HG02870 (cell line): ENCODE results near the gene OR2W3.

Experiments used
- ATAC-seq: cut with Tn5 transposase; IDR thresholded peaks from one replicate; pipeline ENCODE4 v1.9.1; 2021; ENCODE audit warnings: mild to moderate bottlenecking, moderate library complexity; ENCODE audit not compliant: unreplicated experiment

OR2W3 gene

DNA sequence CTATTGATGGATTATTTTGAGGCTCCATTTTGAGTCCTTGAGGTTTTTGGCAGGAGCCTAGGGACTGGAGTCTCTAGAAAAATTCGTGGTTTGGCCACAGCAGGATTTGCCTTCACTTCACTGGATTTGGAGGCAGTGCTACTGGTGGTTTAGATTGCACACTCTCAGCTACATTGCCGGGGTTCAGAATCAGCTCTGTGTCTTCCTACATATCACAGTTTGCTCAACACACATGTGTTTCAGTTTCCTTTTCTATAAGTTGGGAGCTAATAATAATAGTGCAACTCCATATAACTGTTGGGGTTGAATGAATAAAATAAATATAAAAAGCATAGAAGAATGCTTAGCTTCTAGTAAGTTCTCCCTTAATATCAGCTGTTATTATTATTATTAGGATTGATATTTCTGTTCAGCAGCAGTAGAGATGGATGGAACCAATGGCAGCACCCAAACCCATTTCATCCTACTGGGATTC lies at the start of gene OR2W3:
OR2W3 (plus strand) TSS at position 425 of the 475 bp plus-strand sequence; CDS start at position 425, 0 bp downstream.
- ATAC-seq = no peak

DNA sequence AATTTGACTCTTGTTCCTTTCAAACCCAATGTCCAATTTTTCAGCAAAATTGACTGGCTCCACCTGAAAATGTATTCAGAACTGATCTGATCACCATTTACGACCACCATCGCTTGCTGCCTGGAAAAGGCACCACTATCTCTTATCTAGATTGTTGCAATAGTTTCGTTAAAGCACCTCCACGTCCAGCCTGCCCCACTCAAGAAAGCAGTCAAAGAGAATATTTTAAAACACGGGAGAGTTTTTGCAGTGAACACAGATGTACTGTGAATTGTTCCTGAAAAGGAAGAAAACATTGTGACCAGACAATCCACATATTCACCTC lies 49.7 kb upstream of the OR2W3 start:
- no peak for ATAC-seq

DNA sequence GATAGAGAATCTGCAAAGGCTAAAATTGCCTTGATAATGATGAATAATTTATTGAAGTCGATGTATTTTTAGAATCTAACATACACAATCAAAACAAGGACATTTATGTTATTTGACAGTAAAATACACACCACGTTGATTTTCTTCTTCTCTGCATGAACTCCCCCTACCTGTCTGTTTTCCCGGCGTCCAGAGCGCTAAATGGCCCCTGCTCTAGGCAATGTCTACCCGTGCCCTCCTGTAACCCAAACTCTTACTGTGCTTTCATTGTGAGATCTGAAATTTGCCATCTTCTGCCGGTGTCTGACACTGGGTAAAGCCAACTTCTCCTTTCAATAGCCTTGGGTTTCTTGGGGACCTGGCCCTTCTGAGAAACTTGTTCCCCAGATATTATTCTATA lies 47.0 kb upstream of the OR2W3 start:
- no peak for ATAC-seq

DNA sequence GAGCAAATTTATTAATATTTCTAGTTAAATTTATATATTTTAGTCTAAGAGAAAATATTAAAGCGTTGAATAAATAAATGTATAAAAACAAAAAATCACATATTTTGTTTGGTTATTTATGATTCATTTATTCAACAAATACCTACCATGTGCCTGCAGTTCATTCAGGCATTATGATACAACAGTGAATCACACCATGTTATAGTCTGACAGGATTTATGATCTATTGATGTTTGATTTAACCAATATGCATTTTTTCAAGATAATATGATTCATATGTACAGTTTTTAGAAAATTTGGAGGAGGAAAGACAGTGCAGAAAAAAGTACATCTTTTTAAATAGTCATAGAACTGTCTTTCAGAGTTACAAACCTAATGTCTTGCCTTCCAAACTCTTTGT lies 45.8 kb upstream of the OR2W3 start:
- no peak for ATAC-seq

DNA sequence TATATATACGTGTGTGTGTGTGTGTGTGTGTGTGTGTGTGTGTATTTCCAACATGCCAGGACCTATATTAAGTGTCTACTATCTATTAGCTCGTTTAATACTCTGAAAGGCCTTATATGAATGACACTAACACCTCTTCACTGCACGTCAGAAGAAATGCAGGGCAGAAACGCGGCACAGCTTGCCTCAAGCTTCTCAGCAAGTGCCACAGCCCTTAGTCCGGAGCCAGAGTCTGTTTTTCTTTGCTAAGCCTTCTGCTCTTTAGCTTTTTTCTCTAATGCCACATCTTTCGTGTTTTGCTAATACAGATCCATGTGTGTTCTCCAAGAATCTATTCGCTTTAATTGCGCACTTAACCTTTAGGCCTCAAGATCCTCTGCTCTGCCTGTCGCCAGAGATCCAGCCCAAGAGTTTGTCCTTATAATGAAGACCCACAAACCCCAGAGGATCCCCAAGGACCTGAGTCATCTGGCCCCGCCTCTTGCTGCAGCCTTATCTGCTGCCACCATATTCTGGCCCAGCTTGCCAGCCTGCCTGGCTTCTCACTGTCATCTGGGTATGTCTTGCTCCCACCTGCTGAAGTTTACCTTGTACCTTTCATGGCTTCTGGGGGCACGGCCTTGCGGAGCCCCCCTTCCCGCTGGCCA lies 40.4 kb upstream of the OR2W3 start:
- ATAC-seq = no peak

DNA sequence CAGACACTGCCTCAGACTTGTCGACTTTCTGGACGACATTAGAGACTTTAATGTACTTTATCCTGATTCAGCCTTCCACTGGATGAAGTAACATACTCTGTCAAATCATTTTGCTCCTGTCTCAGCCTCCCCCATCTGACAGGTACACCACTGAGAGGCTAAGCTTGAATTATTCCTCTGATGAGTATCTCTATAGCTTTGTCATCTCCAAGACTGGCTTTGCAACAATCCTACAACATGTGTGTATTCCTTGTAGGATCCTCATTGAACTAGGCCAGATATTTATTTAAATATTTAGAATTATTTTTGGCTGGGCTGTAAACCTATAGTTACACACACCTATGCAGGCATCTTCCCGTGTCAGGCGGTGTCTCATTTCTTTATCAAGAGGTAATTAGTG lies 39.5 kb upstream of the OR2W3 start:
- no peak for ATAC-seq

DNA sequence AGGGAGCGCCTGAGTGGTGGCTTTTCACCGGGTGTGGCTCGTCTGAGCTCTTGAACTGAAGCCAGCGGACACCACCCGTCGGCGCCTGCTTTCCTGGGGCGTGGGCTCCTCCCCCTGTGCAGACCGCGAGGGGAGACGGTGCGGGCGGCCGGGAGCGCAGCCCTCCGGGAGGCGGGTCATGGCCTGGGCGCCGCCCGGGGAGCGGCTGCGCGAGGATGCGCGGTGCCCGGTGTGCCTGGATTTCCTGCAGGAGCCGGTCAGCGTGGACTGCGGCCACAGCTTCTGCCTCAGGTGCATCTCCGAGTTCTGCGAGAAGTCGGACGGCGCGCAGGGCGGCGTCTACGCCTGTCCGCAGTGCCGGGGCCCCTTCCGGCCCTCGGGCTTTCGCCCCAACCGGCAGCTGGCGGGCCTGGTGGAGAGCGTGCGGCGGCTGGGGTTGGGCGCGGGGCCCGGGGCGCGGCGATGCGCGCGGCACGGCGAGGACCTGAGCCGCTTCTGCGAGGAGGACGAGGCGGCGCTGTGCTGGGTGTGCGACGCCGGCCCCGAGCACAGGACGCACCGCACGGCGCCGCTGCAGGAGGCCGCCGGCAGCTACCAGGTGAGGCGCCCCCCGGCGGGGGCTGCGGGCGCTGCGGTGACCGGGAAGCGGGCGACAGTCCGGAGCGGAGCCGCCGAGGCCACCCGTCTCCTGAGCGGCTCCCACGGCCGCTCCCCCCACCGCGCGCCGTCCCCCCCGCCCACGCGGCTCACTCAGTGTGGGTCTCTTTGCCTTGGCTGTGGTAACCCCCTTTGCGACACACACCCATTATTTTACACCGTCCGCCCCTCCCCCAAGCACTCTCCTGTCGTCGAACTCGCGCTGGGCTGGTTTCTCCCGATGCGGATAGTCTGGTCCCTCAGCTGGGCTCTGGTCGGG lies 38.1 kb upstream of the OR2W3 start, which contains the start of gene TRIM58:
TRIM58 (plus strand) TSS at position 119 of the 916 bp plus-strand sequence; CDS start at position 179, 60 bp downstream.
- ATAC-seq = peak; percentile 38

DNA sequence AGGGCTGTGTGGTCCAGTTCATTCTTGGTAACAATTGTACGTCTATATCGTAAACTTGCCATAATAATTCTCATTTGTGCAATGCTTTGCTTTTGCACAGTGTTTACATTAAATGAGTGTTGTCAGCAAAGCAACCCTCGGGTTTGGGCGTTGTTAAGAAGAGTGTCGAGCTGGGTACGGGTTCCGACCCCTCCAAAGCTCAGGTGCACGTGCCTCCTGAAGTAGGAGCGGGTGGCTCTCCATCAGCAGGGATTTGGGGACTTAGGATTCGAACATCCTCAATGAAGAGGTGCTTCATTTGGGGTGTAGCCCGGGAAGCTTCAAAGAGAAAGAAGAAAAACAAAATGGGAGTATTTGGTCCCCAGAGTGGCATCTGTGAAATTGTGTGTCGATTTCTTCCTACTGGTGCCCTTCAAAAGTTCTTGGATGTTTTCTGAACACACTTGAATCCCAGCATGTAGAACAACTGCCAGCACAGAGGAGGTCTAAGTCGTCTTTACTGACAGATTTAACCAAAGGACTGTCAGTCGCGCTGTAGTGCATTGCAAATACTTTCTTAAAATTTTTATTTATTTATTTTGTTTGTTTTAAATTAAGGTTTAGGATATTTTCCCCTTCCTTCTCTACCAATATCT lies 37.3 kb upstream of the OR2W3 start:
- ATAC-seq = no peak

DNA sequence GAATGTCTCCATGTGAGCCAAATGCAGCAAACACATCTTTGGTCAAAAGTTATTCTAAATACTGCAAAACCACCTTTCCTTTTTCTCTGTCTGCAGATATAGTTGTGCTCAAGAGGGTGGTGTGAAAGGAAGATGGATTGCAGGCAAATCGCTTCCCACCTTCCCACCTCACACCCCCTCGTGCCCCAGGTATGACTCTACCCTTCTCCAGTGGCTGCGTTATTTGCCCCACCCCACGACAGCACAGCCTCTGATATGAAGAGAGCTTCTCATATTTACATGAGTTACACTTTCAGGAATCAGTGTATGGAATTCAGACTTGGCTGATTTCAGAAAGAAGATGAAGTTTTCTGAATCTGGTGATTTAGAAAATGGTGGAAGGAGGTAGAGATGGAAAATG lies 32.6 kb upstream of the OR2W3 start:
- ATAC-seq = no peak

DNA sequence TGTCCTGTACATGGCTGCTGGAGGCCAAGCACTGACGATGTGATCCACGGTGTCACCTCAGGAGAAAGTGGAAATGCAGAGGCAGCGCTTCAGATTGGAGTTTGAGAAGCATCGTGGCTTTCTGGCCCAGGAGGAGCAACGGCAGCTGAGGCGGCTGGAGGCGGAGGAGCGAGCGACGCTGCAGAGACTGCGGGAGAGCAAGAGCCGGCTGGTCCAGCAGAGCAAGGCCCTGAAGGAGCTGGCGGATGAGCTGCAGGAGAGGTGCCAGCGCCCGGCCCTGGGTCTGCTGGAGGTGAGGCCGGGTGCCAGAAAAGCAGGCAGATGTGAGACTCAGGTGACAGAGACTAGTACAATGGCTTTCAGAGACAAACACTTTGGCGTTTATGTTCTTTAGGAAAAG lies 30.7 kb upstream of the OR2W3 start:
- ATAC-seq = no peak

DNA sequence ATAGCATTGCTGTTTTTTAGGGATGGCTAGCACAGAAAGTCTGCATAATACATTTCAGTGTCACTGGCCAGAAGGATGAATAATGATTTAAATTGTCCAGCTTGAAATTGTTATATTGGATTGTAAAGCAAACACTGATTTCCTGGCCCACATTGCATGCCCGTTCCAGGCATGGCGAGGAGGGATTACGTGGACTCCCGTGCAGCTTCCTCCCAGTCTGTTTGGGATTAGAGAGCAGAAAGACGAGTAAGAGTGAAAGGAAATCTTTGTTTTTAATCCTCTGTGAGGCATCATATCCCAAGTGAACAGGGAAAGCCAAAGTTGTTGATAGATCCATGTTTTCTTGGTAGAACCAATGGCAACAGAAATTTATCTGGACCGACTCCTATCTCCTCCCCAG lies 30.0 kb upstream of the OR2W3 start:
- ATAC-seq = no peak

DNA sequence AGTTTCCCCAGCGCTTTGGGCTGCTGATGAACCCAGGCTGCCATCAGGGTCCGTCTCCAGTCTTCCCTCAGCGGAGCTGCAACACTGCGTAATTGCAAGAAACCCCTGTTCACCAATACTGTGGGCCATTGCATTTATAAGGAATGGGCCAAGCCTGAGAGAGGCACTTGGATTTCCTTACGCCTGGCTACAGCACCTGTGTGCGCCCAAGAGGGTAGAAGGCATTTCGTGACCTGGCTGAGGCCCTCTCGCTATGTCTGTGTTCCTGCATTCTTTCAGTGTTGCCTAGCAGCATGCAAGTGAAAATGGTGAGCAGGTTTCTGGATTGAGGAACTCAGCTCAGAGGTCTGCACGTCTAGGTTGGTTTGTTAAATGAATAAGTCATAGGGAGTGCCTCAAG lies 12.0 kb upstream of the OR2W3 start:
- no peak for ATAC-seq

DNA sequence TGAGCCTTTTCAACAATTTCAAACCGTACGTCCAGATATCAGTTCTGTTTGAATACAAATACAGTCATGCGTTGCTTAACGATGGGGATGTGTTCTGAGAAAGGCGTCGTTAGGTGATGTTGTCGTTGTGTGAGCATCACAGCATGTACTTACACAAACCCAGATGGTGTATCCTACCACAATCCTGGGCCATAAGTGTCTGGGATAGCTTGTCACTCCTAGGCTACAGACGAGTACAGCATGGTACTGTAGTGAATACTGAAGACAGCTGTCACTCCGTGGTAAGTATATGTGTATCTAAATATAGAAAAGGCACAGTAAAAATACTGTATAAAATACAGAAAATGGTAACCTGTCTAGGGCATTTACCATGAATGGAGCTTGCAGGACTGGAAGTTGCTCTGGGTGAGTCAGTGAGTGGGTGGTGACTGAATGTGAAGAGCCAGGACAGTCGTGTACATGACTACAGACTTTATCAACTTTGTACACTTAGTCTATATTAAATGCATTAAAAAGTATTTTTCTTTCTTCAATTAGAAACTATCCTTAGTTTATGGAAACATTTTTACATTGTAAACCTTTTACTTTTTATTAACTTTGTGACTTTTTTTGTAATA lies 10.5 kb upstream of the OR2W3 start:
- ATAC-seq = no peak

DNA sequence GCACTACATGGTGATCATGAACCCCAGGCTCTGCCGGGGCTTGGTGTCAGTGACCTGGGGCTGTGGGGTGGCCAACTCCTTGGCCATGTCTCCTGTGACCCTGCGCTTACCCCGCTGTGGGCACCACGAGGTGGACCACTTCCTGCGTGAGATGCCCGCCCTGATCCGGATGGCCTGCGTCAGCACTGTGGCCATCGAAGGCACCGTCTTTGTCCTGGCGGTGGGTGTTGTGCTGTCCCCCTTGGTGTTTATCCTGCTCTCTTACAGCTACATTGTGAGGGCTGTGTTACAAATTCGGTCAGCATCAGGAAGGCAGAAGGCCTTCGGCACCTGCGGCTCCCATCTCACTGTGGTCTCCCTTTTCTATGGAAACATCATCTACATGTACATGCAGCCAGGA lies 589 bp downstream of the OR2W3 start:
- ATAC-seq = no peak

DNA sequence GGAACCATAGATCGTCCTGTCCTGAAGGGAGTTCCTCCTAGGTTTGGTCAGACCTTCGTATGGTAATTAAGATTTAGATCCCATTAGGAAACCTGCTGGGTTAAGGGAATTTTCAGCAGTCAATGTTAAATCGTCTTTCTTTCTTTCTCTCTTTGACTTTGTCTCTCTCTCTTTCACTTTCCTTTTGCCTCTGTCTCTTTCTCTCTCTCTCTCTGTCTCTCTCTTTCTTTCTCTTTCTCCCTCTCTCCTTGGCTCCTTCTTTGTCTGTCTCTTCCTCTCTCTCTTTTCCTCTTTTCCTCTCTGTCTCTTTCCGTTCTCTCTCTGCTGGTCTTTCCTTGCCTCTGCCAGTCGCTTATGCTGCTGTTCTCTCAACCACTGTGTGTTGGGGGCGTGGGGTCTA lies 8.7 kb downstream of the OR2W3 start:
- no peak for ATAC-seq

DNA sequence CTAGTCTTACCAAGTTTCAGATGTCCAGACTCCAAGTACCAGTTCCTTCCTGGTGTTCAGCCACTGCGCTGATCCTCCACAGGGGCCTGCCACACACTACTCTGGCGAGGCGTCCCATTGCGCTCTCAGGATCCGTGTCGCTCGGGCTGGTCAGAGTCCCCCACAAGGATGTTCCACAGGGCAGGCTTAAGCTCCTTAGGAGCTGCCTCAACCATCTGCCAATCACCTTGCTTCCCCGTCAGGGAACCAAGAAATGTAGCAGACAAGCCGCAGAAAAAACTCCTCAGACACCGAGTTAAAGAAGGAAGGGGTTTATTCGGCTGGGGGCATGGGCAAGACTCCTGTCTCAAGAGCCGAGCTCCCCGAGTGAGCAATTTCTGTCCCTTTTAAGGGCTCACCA lies 9.8 kb downstream of the OR2W3 start:
- no peak for ATAC-seq

DNA sequence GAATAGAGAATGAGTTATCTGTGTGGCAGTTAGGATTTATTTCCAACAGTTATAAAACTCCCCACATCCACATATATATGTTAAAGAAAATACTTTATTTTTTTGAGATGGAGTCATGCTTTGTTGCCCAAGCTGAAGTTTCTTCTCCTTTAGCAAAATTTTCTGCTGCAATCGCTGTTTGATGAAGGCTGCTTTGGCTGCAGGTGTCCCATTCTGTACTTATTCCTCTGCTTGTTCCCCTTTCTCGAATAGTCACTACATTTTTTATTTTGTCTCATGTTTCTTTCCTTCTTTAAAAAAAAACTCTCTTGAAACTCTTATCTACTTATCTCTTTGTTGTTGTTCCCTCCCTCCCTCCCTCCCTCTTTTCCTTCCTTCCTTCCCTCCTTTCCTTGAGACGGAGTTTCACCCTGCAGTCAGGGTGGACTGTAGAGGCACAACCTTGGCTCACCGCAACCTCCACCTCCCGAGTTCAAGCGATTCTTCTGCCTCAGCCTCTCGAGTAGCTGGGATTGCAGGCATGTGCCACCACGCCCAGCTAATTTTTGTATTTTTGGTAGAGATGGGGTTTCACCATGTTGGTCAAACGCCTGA lies 10.6 kb downstream of the OR2W3 start:
- no peak for ATAC-seq

DNA sequence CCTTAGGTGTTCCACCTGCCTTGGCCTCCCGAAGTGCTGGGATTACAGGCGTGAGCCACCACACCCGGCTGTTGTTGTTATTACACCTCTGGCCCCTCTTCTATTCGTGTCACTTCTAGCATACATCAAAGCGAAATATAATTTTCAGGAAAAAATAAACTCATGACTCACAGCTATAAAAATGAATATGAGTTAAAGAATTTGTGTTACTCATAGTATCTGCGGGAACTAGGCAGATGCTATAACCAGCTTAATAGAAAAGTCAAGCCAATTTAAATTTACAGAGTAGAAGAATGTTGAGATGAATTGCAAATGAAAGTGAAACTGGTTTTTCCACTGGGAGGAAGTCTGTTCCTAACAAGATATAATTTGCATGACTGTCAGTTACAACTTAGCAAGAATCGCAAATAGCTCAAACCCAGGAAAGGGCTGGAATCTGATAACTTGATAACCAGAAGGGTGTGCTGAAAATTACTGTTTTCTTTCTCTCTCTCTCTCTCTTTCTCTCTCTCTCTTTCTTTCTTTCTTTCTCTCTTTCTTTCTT lies 11.2 kb downstream of the OR2W3 start:
- no peak for ATAC-seq

DNA sequence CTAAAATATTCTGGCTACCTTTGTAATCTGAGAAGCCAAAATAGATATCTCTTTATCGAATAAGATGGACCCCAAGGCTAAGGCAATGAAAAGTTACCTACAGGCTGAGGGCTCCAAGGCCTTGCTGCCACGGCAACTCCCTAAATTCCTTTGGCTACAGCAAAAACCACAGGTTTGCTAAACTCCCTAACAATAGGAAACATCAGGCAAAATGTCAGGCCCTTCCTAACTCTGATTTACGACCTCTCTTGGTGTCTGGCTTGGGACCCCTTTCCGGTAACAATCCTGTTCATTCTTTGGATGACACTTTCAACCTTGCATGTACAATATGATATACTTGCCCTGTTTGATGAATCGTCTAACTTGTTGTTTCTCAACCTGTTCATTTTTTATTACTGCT lies 13.4 kb downstream of the OR2W3 start:
- ATAC-seq = no peak

DNA sequence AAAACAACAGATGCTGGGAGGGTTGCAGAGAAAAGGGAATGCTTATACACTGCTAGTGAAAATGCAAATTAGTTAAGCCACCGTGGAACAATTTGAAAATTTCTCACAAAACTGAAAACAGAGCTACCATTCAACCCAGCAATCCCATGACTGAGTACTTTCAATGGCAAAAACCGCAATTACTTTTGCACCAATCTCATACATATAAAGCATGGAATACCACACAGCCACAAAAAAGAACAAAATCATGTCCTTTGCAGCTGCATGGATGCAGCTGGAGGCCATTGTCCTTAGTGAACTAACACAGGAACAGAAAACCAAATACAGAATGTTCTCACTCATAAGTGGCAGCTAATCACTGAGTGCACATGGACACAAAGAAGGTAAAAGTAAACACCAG lies 18.4 kb downstream of the OR2W3 start:
- ATAC-seq = no peak
